ENCODE measurements around the gene EMX1.

EMX1 gene

DNA sequence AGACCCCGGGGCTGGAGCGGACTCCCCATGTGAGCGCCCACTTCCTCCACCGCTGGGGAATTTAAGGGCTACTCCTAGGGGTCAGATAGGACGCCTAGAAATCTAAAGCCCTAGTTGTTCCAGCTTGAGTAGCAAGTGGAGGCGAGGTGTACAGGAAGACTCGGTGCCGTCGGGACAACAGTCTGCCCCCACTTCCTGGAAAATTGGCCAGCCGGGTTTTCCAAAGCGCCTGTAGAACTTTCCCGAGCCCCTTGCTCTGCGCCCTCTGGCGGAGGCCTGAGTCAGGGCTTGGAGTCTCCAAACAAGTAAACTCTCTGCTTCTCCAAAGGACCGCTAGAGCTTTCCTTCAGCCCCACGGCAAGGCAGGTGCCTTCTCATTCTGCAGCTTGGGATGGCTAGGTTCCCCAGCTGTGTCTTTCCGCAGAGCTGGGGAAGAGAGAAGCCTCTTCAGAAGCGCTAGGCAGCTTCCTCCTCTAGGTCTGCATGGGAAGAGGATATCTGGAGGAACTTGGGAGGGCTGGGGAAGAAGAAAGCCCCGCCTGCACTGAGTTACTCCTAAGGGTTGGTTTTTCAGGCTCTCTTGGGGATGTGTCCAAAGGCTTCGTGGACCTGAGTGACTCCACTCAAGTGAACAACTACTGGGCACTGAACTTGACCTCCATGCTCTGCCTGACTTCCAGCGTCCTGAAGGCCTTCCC lies 29.4 kb upstream of the EMX1 start:
- H3K4me3 ChIP-seq (replicated peaks; ENCODE audit: low read depth, low read length): peak overlapping the region; percentile 60
- TF ChIP-seq, protein P1, sequence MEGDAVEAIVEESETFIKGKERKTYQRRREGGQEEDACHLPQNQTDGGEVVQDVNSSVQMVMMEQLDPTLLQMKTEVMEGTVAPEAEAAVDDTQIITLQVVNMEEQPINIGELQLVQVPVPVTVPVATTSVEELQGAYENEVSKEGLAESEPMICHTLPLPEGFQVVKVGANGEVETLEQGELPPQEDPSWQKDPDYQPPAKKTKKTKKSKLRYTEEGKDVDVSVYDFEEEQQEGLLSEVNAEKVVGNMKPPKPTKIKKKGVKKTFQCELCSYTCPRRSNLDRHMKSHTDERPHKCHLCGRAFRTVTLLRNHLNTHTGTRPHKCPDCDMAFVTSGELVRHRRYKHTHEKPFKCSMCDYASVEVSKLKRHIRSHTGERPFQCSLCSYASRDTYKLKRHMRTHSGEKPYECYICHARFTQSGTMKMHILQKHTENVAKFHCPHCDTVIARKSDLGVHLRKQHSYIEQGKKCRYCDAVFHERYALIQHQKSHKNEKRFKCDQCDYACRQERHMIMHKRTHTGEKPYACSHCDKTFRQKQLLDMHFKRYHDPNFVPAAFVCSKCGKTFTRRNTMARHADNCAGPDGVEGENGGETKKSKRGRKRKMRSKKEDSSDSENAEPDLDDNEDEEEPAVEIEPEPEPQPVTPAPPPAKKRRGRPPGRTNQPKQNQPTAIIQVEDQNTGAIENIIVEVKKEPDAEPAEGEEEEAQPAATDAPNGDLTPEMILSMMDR (IDR thresholded peaks at IDR 0.05; ENCODE audit: low read length, missing control alignments): peak; percentile 99
- DNase-seq (ENCODE audit: low read depth): peak; percentile 88

DNA sequence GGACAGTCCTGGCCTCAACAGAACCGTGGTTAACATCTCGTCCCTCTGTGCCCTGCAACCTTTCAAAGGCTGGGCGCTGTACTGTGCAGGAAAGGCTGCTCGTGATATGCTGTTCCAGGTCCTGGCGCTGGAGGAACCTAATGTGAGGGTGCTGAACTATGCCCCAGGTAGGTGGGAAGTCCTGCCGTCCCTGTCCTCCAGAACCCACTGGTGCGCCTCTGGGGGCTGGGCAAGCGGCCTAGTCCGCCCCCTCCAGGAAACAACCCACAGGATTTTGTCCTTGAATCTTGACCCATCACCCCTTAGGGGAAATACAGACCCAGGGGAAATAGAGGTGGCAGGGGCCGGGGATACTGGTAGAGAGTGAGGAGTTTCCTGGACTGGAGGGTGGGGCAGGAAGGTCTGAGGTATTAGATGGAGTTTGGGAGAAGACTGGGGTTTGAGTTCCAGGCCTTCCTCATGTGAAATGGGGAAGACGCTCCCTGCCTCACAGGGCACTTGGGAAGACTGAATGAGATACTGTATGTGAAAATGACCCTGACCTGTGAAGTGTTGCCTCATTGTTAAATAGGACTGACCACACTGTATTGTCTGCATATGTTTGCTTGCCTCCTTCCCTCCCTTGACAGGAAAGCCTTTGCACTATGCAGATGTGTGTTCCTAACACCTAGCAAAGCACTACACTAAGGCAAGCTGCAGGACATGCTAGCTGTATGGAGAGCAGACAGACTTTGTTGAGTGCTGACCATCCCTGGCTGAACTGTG lies 28.7 kb upstream of the EMX1 start:
- TF ChIP-seq, protein P1 (IDR thresholded peaks at IDR 0.05; ENCODE audit: low read length, missing control alignments): no peak
- DNase-seq (ENCODE audit: low read depth): no peak
- H3K4me3 ChIP-seq (replicated peaks; ENCODE audit: low read depth, low read length): no peak overlapping the region

DNA sequence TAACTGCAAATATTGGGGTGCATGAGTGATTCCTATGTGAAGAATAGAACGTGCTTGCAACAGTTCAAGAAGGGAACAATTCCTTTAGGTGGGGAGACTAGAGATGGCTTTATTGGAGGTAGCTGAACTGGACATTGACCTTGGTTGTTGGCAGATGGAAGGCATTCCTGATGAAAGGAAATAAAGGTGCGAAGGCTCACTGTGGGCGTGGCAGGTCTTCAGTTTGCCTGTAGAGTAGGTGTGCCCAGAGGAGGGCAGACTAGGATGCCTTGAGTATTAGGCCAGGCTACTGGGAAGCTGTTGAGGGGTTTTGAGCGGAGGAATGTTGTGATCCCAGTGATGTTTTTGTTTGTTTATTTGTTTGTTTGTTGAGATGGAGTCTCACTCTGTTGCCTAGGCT lies 27.3 kb upstream of the EMX1 start:
- TF ChIP-seq, protein P1 (IDR thresholded peaks at IDR 0.05; ENCODE audit: low read length, missing control alignments): no peak
- no peak overlapping the region for H3K4me3 ChIP-seq (replicated peaks; ENCODE audit: low read depth, low read length)
- DNase-seq (ENCODE audit: low read depth): no peak

DNA sequence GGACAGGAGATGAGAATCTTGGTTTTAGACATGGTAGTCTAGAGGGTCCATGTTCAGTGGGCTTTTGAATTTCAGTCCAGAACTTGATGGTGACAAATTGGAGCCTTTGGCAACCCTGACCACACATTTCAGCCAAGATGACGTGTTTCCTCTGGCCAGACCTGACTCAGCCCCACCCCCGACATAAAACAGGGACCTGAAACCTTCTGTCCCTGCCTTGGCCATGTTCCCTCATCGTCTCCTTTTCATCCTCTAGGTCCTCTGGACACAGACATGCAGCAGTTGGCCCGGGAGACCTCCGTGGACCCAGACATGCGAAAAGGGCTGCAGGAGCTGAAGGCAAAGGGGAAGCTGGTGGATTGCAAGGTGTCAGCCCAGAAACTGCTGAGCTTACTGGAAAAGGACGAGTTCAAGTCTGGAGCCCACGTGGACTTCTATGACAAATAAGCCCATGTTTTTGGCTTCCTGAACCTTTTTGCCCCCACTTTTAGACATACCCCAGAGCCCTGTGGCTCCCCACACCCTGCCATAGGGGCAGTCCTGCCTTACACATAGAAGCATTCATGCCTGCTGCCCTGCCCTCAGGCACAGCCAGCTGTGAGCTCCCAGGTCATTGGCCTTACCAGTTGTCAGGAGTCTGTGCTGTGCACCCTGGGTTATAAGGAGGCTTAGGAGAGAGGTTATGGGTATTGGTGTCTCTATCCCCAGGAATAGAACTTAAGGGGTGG lies 26.1 kb upstream of the EMX1 start:
- H3K4me3 ChIP-seq (replicated peaks; ENCODE audit: low read depth, low read length): no peak overlapping the region
- DNase-seq (ENCODE audit: low read depth): no peak
- TF ChIP-seq, protein P1 (IDR thresholded peaks at IDR 0.05; ENCODE audit: low read length, missing control alignments): no peak

DNA sequence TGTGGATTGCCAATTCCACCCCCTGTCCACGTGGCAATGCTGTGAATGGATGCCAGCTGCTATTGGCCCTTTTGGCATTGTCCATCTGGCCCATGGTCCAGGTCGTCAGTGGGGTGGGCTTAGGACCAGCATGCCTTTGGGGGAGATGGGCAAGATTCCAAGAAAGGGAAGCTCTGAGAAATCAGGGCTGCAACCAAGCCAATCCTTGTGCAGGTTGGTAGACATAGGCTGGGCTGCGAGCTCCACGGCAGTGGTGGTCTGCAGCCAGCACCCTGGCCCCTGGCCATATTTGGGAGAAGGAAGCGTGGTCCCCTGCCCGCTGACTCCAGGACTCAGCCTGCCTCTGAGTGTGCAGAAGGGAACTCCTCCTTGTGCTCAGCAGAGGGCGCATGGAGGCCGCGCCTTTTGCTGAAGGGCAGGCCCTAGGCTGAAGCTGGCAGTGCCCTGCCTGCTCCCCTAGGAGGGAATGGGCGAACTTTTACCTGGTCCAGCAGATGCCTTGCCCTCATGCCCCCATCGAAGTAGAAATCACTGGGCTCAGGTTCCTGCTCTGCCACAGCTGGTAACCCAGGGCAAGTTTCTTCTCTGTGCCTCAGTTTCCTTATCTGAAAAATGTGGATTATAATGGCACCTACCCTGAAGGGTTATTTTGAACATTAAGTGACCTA lies 24.7 kb upstream of the EMX1 start:
- no peak overlapping the region for H3K4me3 ChIP-seq (replicated peaks; ENCODE audit: low read depth, low read length)
- DNase-seq (ENCODE audit: low read depth): peak; percentile 81
- TF ChIP-seq, protein P1 (IDR thresholded peaks at IDR 0.05; ENCODE audit: low read length, missing control alignments): peak; percentile 86

DNA sequence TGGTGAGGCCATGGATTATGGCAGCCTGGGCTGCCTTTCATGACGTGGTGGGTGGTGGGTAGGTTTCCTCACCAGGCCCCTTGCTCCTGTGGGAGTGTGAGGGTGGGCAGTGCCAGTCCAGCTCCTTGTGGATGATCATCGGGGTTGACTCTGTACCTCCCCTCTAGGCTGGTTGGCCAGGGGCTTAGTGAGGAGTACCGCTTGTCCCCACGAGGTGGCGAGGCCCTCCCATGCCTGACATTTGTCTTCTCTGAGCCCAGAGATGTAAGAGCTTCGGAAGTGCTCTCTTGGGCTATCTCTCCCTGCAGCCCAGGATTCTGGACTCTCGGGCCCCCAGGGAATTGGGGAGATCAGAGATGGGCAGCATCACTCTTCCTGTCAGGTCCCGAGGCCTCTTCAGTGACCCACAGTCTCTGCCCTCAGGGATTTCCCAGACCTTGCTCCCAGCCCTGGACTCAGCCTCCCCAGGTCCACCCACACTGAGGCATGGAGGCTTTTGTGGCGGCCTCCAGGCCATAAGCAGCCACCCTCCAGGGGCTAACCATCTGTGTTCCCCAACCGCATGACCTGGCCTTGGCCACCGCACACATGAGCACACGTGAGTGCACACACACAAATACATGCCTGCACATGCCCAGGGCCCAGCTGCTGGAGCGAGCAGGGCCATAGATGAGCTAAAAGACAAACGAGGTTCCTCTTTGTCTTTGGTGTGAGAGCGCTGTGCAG lies 23.6 kb upstream of the EMX1 start:
- H3K4me3 ChIP-seq (replicated peaks; ENCODE audit: low read depth, low read length): no peak overlapping the region
- TF ChIP-seq, protein P1 (IDR thresholded peaks at IDR 0.05; ENCODE audit: low read length, missing control alignments): peak; percentile 85
- DNase-seq (ENCODE audit: low read depth): peak; percentile 77
